PC-3 (cell line): ENCODE results near the gene GLYATL2.

Experiments used
- CTCF ChIP-seq: fragments of 300-600 bp; sonication (generic); conservative IDR thresholded peaks from 2 replicates; pipeline ENCODE4 v1.5.1; 2017; ENCODE audit warnings: antibody characterized with exemption, low read depth, mild to moderate bottlenecking, low read length
- EZH2phosphoT487 ChIP-seq: fragments of 300-600 bp; sonication (generic); IDR thresholded peaks from 2 replicates; pipeline ENCODE4 v1.6.1; 2018; ENCODE audit warnings: mild to moderate bottlenecking, antibody characterized with exemption, low read length, borderline replicate concordance

- no peak for TF ChIP-seq CTCF
- no peak for TF ChIP-seq EZH2phosphoT487
Observed at GRCh38 chr11:58861533-58861932, 17.0 kb upstream of the GLYATL2 start.
